GM18868 (cell line): Measurements from ENCODE around the gene MEN1.
"Not testable (repeated sequence)": the region's sequence is repeated elsewhere in the genome, so short reads cannot be mapped to it uniquely, and the experiment has no call there.

Experiments used
- ATAC-seq: cut with Tn5 transposase; IDR thresholded peaks from one replicate; pipeline ENCODE4 v1.9.1; 2021; ENCODE audit warnings: mild to moderate bottlenecking, moderate library complexity; ENCODE audit not compliant: unreplicated experiment

MEN1 gene

DNA sequence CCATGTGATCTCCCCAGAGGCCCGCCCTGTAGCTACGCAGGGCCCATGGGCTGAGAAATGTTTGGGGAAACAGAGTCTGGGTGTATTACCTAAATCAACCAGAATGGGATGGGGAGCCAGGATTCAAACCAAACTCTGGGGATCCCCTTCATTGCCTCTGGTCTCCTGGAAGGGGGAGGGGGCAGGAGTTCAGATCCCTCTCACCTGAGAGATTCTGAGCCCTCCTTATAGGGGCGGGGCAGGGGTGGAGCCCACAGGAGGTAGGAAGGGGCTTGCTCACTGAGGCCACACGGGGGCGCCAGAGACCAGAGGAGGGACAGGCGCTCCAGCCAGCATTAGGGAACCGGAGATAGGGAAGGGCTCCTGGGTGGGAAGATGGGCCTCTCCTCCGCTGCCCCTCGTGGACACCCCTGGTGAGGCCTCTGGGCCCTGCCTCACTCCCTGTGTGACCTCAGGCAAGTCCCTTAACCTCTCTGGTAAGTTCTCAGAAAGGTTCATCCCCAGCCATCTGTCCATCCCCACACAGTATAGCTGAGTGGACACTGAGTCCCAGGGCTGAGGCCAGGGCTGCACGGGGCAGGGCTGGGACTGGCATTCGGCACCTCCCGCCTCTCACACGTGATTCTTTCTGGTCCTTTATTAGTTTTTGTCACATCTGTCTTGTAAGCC, 36.8 kb upstream of the MEN1 start:
- ATAC-seq = no peak

- ATAC-seq = not testable (repeated sequence)
Measured at GRCh38 chr11:64845776-64846129, 35.4 kb upstream of the MEN1 start.

GRCh38 chr11:64845129-64845775, 34.9 kb upstream of the MEN1 start:
- no peak for ATAC-seq

DNA sequence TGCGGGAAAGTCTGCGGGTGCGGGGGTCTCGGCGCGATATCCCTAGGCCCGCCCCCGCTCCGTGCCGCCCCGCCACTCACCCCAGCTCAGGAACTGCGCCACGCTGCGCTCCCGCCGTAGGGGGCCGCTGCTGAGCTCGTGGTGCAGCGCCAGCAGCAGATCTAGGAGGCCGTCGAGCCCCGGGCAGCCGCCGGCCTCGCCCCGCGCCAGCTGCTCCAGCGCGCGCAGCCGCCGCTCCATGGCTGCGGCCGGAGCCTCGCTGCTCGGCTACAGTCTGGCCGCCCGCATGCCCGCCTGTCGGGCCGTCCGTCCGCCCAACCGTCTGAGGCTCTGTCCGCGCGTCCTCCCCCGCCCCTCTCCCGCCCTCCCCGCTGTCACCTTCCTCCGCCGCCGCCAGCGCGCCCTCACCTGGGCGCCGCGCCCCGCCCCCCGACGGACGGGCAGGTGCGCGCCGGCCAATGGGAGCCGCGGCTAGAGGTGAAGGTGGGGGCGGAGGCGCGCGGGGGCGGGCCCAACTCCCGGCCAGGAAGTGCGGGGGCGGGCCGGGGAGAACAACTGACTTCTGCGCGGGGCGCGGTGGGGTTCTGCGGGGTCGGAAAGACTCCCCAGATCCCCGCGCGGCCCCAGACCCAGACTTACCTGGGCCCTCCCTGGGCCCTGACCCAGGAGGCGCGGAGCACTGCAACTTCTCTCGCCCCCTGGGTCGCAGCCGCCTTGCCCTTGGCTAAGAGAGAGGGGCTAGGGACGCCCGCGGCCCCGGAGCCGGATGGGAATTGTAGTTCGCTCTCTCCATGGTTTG, 34.2 kb upstream of the MEN1 start, which contains the start of gene CDC42BPG:
TSS of gene CDC42BPG (minus strand) at position 324 of the 799 bp plus-strand sequence. CDS start at position 240, 84 bp downstream.
- ATAC-seq = peak; percentile 43

DNA sequence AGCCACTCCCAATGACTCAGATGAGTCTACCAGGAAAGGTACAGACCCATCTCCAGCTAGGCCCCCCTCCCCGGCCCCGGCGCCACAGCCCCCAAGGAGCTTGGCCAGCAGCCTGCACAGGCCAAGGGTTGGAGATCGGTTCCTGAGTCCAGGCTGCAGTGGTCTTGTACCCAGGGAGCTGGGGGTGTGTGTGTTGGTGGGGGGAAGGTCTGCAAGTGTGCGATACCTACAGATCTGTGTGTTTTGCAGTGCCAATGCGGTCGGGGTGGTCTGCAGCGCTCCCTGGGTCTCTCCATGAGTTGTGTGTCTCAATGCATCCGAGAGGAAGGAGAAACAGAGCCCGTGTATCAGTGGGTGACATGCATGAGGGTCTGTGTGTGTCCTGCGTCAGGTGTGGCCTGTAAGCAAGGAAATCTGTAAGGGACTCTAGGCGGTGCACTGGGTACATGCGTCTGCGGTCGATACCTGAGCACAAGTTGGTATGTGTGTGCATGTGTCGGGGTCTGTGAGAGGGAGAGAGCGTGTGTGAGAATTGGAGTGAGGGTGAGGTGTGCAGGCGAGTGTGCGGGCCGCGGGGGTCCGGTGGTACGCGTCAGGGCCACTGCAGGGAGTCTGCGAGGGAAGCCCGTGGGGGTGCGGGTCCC, 33.5 kb upstream of the MEN1 start:
- ATAC-seq = no peak

DNA sequence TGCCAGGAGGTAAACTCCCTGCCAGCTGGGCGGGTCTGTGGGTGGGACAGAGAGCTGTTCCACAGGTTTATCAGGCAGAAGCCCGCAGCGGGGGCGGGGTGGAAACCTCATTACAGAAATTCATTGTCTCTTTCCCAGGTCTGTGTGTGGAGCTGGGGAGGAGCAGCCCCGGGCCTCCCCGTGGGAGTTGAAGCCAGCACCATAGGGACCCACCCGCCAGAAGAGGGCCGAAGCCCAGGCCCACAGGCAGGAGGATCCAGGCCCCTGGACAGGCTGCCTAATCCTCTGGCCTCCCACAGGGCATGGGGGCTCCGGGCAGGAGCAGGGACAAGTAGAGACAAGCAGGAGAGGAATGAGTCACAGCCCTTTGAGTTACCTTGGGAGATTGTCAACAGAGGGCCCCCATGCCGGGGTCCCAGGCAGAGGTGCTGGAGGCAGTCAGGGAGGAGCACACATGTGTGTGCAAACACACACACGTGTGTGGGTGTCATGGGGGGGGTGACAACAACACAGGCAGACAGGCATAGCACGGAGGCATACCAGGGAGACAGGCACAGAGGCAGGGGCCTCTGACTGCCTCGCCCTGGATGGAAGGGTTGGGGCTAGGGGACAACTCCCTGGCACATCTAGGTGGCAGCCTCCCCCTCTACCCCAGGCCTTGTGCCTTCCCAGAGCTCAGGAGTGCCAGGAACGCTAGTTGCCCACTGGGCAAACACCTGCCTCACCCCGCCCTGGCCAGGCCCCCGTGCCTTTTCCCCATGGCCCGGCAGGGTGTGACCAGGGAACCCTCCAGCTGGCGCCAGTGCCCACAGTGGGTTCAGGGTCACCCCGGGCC, 32.7 kb upstream of the MEN1 start:
- ATAC-seq = no peak

DNA sequence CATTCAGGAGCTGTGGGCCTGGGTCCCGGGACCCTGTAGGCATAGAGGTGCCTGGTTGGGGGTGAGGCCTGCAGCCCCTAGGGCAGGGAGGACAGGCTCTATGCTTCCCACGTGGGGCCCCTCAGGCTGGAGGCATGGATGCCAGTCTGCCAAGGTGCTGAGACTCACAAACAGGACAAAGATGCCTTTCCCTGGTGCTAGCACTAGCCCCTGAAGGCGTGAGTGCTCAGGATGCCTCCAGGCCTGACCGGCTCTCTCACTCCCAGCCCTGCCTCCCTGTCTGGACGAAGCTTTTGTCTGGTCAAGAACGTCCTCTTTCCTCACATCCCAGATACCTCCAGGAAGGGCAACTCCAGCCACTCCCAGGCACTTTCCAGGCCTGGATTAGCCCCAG, 32.0 kb upstream of the MEN1 start:
- no peak for ATAC-seq

DNA sequence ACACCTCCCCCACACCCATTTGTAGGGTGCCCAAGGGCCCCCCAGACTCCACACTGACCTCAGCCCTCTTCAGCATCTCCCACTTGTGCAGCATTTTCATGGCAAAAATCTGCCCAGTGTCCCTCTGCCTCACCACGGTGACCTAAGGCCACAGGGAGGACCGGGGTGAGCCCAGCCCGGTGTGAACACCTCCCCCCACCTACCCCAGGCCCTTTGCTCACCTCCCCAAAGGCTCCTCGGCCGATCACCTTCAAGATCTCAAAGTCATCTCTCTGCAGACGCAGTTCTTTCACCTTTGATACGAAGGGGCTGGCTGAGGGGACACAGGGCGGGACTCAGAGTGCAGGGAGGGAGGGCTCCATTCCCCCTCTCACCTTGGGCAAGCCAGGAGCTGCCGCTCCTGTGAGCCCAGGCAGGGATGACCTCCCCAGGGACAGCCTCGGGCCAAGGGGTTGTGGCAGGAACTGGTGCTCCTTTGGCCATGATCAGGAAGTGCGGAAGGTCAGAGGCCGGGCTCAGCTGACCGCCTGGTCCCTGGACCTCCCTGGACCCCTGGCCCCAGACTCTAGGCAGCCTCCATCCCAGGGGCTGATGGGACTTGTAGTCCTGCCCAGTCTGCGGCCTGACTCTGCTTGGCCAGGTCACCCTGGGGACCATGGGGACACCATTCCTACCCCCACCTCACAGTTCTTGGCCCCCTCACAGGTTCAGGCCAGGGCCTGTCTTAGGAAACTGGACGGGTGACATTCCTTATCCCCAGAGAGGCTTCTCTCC, 31.4 kb upstream of the MEN1 start:
- no peak for ATAC-seq

DNA sequence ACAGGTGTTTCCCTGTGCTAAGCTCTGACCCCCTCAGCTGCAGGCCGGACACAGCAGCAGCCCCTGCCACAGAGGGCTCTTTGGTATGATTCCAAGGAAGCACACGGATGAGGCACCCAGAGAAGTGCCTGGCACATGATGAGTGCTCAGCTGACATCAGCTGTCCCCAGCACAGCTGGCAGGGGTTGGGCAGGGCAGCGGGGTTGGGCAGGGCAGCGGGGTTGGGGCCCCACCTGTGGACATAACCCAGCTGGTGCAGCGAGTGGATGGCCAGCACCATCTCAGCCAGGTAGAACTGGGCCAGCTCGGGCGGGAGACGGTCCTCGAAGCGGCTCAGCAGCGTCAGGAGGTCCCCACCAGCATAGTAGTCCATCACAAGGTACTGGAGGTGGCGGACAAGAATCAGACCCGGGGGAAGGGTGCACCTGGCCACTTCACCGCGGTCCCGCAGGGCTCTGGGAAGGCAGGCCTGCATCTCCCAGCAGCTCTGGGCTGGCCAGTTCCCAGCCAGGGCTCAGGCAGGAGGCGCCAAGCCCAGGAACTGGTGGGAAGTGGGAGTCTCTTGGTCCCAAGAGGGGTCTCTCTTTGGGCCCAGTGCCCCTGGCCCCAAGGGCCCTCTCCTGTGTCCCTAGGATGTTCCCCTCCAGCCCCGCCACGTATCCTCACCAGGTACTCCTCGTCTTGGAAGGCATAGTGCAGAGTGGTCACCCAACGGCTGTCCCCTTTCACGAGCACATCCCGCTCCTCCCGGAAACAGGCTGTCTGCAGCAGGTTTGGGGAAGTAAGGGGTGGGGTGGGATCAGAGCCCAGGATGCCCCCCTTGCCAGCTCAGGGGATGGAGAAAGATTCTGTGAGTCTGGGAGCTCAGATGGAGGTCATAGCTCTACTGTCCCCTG, 29.8 kb upstream of the MEN1 start:
- ATAC-seq = no peak

DNA sequence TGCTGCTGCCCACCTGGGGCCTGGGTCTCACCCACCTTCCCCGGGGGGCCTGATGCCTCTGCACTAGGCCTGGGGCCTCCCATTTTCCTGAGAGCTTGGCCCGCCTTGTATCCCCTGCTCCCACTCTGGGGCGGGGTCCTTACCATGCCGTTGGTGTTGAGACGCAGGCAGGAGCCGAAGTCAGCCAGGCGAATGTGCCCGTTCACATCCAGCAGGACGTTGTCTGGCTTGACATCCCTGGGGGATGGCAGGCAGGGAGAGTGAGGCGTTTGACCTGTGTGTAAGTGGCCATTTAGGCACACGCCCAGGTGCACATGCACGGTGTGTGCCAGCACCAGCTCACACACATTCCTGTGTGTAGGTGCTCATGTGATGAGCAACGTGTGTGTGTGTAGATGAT, 29.0 kb upstream of the MEN1 start:
- no peak for ATAC-seq

- ATAC-seq = no peak
Measured at GRCh38 chr11:64838600-64839334, 28.4 kb upstream of the MEN1 start.

DNA sequence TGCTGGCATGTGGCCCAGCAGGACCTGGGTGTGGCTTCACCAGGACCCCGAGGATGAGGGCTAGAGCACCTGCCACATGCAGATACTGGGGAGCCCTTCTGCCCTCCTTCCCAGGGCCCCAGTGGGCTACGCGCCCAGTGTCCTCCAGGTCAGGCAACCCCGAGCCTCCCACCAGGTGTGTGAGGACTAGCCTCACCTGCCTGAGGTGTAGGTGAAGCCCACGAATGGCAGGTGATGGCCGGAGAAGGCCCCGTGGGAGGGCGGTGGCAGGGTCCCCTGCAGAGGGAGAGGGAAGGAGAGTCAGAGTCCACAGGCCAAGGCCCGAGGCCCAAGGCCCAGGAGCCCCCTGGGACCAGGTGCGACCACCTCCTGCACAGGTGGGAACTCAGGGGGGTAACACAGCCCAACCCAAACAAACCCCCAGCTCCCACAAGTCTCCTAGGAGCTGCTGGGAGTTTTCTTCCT, 27.6 kb upstream of the MEN1 start:
- no peak for ATAC-seq

DNA sequence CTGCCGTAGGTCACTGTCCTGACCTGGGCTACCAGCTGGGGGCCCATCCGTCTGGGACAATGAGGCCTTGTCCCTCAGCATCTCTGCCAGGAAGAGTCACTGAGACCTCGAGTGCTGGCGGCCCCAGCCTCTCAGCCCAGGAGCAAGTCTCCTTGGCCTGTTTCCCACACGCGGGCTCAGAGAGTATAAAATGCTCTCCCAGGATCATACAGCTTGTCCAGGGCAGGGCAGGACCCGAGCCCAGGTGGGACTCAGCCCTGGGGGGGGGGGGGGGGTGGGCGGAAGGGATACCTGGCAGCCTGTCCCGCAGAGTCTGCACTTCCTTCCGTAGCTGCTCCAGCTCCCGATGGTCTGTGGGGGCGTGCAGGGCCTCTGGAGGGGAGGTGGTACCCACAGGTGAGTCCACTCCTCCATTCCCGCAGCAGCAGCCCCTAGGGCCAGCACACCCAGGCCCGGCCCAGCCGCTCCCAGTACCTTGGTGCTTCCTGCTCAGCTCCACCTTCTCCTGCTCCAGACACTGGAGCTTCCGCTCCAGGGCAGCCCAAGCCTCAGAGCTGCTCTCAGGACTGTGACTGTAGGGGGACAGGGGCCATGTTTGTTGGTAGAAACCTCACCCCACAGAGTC, 26.2 kb upstream of the MEN1 start:
- ATAC-seq = no peak

GRCh38 chr11:64835616-64836447, 25.5 kb upstream of the MEN1 start:
- no peak for ATAC-seq

- no peak for ATAC-seq
Measured at GRCh38 chr11:64834723-64835615, 24.6 kb upstream of the MEN1 start.
